Tibial nerve (tissue), 3 donors: ENCODE results near the gene RUNX2.

Source experiments
- POLR2A ChIP-seq, 2 donors: fragments of 450-650 bp; IDR thresholded peaks; one replicate each; pipeline ENCODE4 v1.6.1; 2017; ENCODE audit warnings: antibody characterized with exemption in 2 of 2, mild to moderate bottlenecking in 2 of 2, moderate library complexity in 2 of 2
- TF ChIP-seq, protein P1 (sequence below), 5 experiments: fragments of 200-600 bp in 3 of 5; fragments of 450-650 bp in 2 of 5; sonication (generic) in 3 of 5; IDR thresholded peaks; one replicate each; pipeline ENCODE4 v1.5.1; 2016 to 2019; ENCODE audit warnings: antibody characterized with exemption in 5 of 5, mild to moderate bottlenecking in 3 of 5, moderate library complexity in 2 of 5

DNA sequence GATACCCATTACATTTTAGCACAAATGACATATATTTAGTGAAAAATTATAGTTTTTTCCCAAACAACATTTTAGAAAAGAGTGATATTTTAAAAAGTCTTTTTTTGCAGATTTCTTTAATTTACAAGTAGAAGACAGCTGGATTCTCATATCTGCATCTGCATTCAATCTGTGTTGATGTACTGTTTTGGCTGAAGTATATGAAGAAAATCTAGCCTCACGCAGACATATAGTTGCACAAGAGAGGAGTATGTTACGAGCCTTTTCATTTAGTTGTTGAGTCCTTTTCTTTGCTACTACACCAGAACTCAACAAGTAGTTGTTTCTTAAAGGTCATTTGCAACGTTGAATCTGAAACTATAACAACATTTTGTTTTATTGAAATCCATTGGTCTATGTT is 363.9 kb downstream of the RUNX2 start:
- TF ChIP-seq, protein P1, sequence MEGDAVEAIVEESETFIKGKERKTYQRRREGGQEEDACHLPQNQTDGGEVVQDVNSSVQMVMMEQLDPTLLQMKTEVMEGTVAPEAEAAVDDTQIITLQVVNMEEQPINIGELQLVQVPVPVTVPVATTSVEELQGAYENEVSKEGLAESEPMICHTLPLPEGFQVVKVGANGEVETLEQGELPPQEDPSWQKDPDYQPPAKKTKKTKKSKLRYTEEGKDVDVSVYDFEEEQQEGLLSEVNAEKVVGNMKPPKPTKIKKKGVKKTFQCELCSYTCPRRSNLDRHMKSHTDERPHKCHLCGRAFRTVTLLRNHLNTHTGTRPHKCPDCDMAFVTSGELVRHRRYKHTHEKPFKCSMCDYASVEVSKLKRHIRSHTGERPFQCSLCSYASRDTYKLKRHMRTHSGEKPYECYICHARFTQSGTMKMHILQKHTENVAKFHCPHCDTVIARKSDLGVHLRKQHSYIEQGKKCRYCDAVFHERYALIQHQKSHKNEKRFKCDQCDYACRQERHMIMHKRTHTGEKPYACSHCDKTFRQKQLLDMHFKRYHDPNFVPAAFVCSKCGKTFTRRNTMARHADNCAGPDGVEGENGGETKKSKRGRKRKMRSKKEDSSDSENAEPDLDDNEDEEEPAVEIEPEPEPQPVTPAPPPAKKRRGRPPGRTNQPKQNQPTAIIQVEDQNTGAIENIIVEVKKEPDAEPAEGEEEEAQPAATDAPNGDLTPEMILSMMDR (IDR thresholded peaks at IDR 0.05): no peak
- no peak for TF ChIP-seq POLR2A (IDR thresholded peaks at IDR 0.05)
